ENCODE measurements around the gene TMC6.
"Not testable (repeated sequence)": the region's sequence is repeated elsewhere in the genome, so short reads cannot be mapped to it uniquely, and the experiment has no call there.

Gene TMC6

DNA sequence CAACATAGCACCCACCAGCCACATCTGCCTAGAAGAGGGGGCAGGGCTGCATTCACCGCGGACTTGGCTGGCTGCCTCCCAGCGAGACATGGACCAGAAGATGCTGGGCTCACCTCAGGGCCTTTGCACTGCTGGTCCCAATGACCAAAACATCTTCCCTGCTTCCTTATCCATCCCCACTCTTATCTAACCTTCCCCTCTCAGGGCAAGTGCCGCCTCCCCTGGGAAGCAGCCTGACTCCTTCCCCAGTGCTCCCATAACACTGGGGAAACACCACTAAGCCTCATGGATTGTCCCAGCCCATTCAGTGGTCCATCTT, 5.7 kb downstream of the TMC6 start:
- no peak for DNase-seq

DNA sequence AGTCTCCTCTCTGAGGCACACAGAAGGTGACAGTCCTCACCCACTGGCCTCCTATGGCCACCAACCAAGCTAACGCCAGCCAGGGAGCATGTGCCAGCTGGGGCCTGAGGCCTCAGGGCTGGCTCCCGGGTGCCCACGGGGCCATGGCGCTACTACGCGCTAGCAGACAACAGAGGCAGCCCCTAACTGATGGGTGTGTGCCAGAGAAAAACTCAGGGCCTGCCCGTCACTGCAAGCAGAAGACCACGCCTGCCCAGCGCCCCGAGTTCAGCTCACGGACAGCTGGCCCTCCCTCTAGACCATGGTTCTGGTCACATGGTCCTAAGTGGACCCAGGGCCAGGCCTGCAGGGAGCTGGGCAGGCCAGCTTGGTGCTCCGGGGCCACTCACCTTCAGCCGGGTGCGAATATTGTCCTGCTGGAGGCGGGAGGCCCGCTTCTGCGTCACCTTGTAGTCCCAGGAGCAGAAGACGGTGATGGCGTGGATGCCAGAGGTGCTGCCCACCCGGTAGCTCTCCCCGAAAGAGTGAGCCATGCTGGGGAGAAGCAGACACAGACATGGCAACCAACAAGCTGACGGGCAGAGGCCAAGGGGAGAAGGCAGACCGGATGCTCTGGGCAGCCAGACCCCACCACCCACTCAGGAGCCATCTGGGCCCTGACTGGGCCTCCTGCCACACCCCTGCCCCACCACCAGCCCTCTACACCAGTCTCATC, 6.2 kb downstream of the TMC6 start:
- no peak for DNase-seq

DNA sequence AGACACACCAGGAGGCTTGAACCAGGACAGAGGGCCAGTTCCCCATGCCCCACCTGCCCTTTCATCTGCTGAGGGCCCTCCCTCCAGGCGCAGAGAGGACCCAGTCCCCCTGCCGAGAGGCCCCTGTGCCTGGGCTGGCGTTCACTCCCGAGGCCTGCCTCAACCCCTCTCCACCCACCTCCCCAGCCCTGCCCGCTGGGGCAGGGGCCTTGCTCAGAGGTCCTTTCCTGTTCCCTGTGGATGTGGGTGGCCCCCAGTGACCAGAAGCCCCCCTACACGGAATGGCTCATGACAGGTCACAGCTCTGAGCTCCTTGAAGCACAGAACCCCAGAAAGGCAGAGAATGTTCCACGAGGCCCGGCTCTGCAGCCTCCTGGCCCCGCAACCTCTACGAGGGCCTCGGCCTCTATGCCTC, 6.7 kb downstream of the TMC6 start:
- DNase-seq = no peak

DNA sequence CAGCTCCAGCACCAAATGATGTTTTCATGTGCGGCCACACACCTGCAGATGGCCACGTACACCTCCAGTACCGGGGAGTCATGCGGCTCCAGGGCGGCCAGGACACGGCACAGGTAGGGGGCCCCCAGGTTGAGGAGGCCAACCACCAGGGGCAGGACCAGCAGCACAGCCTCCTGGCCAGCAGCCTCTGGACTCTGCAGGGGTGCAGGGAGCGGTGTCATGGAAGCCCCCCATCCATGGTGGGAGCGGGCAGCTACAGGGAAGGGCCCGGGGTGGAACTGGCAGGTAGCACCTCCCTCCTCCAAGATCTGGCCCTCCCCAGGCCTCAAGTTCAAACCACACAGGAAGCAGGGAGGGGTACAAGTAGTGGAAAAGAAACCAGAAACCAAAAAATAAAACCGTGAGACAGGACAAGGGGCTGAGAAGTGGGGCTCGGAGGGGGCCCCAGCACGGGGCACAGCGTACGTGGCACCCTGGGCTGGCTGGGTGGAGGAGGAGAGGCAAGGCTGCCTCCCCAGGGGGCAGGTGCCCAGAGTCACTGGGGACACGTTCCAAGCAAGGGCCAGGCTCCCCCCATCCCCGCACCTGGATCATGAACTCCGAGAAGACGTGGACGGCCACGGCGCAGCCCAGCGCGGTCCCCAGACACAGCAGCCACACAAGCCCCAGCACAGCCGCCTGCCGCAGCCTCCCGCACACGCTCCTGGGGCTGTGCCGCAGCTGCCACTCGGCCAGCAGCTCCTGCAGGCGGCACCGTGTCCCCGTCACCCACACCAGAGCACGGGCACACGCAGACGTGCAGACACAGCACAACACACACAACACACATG, 7.4 kb downstream of the TMC6 start:
- peak; percentile 75 for DNase-seq

DNA sequence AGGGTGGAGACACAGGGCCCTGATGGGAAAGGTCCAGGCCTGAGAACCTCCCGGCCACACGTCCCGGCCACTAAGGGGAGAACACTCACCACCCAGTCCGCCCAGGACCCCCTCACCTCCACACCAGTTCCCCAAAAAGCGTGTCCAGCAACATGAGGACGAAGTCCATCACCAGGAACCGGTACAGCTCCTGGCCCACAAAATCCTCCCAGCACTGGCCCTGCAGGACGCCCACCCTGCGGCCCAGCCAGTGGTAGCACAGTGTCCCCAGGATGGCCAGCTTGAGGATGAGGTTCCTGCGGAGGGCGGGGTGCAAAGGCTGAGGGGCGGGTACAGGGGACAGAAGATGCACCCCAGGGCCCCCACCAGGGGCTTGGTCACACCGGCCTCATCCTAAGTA, 8.0 kb downstream of the TMC6 start:
- DNase-seq = no peak

DNA sequence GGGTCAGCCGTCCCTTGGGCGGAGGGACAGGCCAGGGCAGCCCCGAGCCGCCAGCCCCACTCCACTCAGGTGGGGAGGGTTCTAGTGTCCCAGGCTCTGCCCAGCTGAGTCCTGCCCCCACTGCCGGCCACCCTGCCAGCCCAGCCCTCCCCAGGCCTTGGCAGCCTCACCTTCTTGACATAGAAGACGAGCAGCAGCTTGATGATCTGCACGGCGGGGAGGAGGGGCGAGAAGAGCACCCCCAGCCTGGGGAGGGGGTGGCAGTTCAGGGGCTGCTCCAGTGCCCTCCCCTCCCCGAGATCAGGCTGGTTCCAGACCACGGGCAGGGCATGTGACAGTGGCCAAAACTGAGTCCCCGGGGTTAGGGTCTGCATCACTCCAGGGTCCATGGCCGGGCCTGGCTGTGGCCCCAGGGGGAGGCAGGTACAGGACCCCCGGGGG, 9.7 kb downstream of the TMC6 start:
- no peak for DNase-seq

DNA sequence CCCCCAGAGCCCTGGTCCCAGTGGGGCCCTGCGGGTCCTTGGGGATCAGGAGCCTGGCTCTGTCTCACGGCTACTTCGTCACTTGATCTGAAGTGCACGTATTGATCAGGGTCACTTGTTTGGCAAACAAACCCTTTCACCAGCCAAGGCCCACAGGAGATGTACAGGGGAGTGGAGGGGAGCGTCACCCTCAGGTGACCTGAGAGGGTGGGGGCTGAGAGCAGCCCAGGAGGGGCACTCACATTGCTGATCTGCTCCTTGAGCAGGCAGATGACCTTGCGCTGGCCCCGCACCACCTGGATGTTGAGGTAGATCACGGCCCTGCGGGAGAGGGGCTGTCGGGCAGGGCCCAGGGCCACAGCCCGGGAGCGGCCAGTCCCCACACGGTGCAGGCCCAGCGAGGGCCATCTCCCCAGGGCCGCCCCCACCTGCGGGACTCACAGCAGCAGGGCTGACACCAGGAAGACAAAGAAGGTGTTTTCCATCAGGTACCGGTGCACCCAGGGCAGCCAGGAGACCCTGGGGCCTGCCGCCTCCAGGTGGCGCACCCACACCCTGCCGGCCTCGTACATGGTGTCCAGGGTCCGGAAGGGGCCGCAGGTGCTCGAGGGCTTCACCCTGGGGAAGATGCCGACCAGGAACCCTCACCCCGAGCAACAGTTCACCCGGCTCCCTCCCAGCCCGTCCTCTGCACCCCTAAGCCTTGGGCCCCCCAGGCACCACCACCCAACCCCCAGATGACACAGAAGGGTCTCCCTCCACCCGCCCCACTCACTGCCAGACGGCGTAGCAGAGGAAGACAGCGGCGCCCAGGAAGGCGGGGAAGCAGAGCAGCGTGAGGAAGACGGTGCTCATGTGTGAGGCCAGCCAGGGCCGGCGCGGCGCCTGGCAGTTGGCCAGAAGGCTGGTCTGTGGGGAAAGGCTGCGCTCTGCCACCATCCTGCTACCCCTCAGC, 11.3 kb downstream of the TMC6 start:
- no peak for DNase-seq

DNA sequence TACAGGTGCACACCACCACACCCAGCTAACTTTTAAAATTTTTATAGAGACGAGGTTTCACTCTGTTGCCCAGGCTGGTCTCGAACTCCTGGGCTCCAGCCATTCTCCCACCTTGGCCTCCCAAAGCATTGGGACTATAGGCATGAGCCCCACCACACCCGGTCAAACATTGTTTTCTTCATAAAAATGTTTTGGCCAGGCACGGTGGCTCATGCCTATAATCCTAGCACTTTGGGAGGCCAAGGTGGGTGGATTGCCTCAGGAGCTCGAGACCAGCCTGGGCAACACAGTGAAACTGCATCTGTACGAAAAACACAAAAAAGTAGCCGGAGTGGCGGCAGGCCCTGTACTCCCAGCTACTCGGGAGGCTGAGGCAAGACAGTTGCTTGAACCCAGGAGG, 12.1 kb downstream of the TMC6 start:
- DNase-seq = no peak

DNA sequence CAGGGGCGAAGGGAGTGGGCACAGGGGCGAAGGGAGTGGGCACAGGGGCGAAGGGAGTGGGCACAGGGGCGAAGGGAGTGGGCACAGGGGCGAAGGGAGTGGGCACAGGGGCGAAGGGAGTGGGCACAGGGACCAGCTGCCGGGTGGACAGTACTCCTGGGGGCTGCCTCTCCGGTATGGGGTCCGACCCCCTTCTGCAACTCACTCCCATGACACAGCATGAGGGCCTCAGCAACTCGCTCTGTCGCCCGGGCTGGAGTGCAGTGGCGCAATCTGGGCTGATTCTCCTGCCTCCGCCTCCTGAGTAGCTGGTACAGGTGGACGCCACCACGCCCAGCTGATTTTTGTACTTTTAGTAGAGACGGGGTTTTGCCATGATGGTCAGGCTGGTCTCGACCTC, 12.8 kb downstream of the TMC6 start:
- not testable (repeated sequence) for DNase-seq

DNA sequence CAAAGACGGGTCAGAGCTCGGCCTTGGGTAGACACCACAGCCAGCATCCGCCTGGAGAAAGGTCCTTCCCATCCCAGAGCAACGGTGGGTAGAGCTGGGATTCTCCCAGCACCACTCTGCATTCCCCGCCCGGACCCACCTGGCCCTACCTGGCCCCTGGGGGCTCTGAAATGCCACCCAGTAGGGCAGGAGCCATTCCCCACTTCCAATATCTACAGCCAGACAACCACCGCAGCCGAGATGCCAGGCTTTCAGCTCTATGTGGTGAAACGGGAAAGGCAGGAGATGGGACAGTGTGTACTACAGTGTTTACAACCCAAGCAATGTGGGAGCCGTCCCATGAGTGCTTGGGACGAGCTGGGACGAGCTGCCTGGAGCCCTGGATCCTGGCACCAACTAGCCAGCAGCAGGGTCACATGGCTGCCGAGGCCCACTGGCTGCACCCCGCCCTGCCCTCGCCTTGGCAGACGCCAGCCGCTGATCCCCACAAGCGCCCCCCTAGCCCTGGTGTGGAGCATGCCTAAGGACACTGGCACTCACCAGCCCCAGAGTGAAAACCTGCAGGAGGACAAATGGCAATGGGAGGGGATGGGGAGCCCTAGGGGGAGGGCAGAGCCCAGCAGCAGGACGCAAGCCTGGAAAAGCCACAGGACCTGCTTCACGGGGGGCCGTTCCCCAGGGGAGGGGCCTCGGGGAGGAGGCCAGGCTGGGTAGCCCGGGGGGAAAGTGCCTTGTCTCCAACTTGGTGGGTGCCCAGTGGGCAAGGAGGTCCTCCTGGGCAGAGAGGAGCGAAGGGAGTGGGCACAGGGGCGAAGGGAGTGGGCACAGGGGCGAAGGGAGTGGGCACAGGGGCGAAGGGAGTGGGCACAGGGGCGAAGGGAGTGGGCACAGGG, 13.5 kb downstream of the TMC6 start:
- no peak for DNase-seq

DNA sequence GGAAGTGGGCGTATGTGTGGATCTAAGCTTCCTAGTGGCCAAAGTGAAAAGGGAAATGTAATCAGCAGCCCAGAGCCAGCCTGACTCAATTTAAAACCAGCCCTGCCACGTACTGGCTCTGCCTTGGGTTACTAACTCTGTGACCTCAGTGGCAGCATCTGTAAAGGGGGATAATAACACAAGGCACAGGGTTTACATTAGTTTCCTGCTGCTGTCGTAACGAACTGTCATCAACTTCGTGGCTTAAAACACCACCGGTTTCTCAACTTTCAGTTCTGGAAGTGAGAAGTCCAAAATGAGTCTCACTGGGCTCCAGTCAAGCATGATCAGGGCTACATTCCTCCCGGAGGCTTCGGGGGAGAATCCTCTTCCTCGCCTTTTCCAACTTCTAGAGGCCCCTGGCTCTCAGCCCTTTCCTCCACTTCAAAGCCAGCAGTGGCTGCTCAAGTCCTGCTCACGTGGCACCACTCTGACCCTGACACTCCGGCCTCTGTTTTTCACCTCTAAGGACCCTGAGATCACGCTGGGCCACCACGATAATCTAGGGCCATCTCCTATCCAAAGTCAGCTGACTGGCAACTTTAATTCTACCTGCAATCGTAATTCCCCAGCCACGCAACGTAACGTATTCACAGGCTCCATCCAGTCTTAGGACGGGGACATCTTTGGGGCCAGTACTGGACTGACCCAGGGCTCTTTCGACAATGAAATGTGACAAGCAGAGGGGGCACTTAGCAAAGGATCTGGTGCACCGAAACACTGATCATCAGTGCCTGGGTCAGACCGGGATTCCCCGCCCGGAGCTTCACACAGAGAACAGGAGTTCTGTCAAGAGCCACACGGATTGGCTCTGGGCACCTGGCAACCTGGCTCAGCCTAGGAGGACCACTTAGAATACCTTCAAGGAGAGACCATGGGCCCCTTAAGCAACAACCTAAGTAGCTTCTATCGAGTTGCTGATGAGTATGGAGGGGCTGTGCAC, 14.5 kb downstream of the TMC6 start:
- peak; percentile 84 for DNase-seq

DNA sequence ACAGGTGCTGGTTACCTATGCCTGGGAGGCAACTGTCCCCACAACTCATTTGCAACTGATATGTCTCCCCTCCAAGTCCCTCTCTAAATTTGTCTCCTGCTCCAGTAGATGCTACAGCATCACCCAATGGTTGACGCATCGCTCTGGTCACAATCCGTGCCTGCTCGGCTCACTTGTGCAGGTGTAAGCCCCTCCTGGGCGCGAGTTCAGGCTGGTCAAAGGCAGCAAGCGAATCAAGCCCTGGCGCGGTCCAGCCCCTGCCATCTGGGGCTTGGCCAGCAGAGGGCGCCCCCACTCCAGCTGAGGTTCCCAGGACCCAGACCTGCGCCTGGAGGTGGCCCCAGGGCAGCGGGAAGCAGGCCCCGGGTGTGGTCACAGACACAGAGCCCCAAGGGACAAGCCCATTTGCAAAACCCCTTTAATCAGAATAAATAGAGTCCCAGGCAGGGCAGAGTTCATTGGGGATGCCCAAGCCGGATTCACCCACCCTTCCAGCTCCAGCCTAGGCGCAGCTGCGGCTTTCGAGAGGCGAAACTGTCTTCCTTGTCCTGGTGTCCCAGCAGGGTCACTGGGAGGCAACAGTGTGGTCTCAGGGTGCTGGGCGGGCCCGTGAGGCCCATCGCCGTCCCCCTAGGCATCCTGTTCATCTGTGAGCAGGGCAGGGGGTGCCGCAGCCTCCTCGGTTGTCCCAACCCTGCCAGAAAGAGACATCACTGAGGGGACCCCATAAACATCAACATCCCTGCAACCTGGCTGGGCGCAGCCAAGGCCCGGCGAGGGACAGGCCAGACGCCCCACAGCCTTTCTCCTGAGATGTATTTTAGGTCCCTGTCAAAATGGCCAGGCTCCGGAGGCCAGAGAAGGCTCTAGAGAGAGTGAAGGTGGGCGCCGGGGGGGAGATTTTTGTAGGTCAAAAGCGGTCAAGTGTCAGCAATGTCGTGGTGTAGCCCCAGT, 15.8 kb downstream of the TMC6 start:
- DNase-seq = peak; percentile 80

DNA sequence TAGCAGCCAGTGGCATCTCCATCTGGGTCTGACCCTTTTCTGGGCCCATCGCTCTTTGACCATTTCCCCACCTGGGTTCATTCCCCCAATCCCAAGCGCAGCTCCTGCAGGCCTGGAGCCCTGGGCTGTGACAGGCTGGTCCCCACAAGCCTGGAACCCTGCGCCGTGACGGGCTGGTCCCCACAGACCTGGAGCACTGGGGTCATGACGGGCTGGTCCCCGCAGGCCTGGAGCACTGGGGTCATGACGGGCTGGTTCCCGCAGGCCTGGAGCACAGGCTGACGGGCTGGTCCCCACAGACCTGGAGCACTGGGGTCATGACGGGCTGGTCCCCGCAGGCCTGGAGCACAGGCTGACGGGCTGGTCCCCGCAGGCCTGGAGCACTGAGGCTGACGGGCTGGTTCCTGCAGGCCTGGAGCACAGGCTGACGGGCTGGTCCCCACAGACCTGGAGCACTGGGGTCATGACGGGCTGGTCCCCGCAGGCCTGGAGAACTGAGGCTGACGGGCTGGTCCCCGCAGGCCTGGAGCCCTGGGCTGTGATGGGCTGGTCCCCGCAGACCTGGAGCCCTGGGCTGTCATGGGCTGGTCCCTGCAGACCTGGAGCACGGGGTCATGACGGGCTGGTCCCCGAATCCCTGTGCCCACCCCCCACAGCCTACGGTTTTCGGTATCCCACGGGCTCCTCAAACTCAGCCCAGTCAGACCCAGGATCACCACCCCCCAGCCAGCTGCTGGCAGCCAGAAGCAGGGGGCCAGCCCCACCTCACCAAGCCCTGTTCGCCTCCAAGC, 16.6 kb downstream of the TMC6 start:
- DNase-seq = no peak

DNA sequence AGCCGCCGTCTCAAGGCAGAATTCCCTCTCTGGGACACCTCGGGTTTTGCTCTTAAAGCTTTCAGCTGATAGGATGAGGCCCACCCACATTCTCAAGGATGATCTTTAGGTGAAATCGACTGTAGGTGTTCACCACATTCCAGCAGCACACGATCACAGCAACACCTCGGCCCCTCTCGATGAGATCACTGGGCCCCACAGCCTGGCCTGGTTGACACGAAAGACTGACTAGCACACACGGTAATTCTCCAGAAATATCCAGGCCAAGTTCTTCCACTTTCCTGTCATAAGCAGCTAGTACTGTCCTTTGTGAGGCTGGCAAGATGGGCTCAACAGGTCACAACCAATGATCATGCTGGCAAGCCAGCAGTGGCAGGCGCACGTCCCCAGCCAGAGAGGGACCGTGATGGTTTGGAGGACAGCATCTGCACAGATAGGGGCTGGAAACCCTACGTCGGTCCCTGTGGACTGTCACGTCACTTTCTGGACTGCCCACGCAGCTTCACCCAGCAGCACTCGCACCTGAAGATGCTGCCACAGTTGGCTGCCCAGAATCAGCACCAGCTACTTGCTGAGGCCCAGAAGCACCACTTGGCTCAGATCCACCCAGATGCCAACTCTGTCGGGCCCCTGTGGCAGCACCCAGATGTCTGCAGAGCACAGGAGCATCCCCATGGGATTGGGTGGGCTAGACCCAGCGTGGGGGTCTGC, 17.4 kb downstream of the TMC6 start:
- DNase-seq = no peak

DNA sequence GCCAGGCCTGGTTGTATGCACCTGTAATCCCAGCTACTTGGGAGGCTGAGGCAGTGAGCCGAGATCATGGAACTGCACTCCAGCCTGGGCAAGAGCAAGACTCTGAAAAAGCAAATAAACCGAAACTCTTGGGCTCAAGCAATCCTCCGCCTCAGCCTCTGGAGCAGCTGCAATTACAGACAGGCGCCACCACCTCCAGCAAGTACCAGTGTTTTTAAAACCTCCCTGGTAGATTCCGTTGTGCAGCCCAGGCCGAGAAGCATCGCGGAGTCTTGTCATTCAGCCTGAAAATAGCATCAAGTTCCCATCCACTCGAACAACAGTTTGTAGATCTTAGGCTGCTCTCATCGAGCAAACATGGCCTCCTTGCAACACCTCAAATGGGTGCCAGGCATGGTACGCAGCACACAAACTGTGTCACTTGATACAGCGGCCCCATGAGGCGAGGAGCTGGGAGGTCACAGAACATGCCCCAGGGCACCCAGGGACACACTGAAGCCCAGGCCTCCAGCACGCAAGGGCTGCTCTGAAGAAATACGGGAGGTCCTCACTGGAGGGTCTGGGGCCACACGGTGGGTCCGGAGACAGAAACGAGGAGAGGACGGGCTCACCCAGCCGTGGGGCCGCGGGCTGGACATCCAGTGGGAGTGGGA, 18.1 kb downstream of the TMC6 start:
- no peak for DNase-seq

DNA sequence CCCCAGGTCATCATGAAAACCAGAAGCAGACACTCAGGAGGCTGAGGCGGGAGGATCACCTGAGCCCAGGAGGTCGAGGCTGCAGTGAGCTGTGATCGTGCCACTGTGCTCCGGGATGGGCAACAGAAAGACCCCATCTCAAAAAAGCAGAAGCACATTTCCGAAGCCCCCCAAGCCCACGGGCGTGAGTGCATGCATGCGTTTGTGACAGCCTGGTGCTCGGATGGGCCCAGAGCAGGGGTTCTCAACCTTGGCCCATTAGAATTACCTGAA, 19.1 kb downstream of the TMC6 start:
- no peak for DNase-seq

DNA sequence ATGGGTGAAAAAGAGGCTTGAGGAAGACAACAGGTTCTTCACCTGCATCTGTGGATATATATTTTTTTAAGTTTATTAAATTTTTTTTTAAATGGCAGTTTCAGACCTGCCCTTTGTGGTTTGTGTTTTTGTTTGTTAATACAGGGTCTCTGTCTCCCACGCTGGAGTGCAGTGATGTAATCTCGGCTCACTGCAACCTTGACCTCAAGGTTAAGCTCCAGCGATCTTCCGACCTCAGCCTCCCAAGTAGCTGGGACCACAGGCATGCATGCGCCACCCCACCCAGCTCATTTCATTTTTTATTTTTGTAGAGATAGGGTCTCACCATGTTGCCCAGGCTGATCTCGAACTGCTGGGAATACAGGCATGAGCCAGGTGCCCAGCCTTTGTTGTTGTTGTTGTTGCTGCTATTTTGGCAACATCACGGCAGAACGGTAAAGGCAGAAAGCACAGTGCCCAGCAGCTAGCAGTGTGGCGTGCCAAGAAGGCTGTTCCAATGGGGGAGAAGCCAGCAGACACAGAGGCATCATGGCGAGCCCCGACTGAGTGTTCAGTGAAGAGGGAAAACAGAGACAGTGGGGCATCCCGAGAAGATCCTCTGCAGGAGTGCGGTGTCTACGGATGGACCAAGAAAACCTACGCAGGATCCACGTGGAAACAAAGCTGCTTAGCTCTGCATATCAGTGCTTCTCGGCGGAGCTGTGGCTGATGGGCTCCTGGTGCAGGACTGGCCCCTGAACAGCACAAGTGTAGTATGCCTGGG, 19.6 kb downstream of the TMC6 start:
- DNase-seq = no peak
